Prostate gland (tissue), 2 donors: ENCODE results near the gene C13orf42.

Experiments
- CTCF ChIP-seq, 4 experiments: fragments of 200-600 bp in 2 of 4; fragments of 450-650 bp in 2 of 4; sonication (generic) in 2 of 4; IDR thresholded peaks; 1 replicate in 3 of 4; 2 replicates in 1 of 4; pipeline ENCODE4 v1.5.1; 2016 to 2019; ENCODE audit warnings: antibody characterized with exemption in 4 of 4, mild to moderate bottlenecking in 2 of 4, moderate library complexity in 2 of 4
- POLR2A ChIP-seq: fragments of 450-650 bp; IDR thresholded peaks from one replicate; pipeline ENCODE4 v1.6.1; 2016; ENCODE audit warnings: antibody characterized with exemption, mild to moderate bottlenecking

- no peak for TF ChIP-seq CTCF (IDR thresholded peaks at IDR 0.05)
- TF ChIP-seq POLR2A = no peak
Observed at GRCh38 chr13:51152701-51153100, 41.6 kb upstream of the C13orf42 start.
